Measurements from ENCODE around the gene ANAPC15. TPM values are rescaled to one million over a fixed set of nuclear protein-coding genes. Genes with fewer than 3 reads are reported as not detected.
A peak's percentile ranks its signal among the peaks of the same experiment; 100 is the strongest.

The ANAPC15 gene
- total and polyA plus RNA-seq, 9 of the 15 experiments (the other 6 are each of a cell fraction or from before 2014, with no cell fraction given), result 53.0 to 254 (median 75.7) TPM

- no peak for TF ChIP-seq DPF2 (IDR thresholded peaks at IDR 0.05)
Measured at GRCh38 chr11:72081184-72081644, 31.3 kb downstream of the ANAPC15 start (continued).

GRCh38 chr11:72080326-72081183 lies 31.9 kb downstream of the ANAPC15 start, which contains the start of the genes LRRC51 and NUMA1:
Gene LRRC51 (plus strand): TSS chr11:72080850. CDS start chr11:72089084, 8,234 bp downstream.
Gene NUMA1 (minus strand): TSS chr11:72080542. CDS start chr11:72035943, 44,599 bp downstream.
- Histone ChIP-seq H3K27me3 (ENCODE audit: control insufficient read depth in 2 of 2, insufficient read depth in 2 of 2, low read length in 2 of 2) (no peaks in the 10 kb centered on the region), H3K9me3 (replicated peaks; ENCODE audit: control insufficient read depth, insufficient read depth, low read depth, low read length) (no peaks in the 10 kb centered on the region), H4K20me1 (replicated peaks; ENCODE audit: control insufficient read depth, insufficient read depth, low read length) (0 out of 2 replicates have a peak, but pooled peaks cover 6% of the 10 kb centered on the region), H3K9me1 (ENCODE audit: control insufficient read depth, insufficient read depth, low read length) (no peaks in the 10 kb centered on the region), H3K4me3 (peak within 1 kb of the TSS; percentile 70), H3K4me1 (replicated peaks in 1 of 2; ENCODE audit: control insufficient read depth in 2 of 2, insufficient read depth in 2 of 2, low read length in 2 of 2) (peaks cover 6 to 13% of the 10 kb centered on the region in 2 experiments; a peak in 3 of 5 replicates), H3K27ac (ENCODE audit: extremely low read depth, low read depth, low read length) (peak within 1 kb of the TSS; percentile 86), H3K79me2 (ENCODE audit: control insufficient read depth, insufficient read depth, low read length) (peaks cover 44% of the 10 kb centered on the region), H3K9ac (ENCODE audit: insufficient read depth in 1 of 2, low read depth in 2 of 2, low read length in 2 of 2) (peak within 1 kb of the TSS; percentile 82 to 94), H2AFZ (ENCODE audit: low read depth, low read length) (peak within 1 kb of the TSS; percentile 99), H3K36me3 (ENCODE audit: control insufficient read depth, insufficient read depth, low read length) (peaks cover 10% of the 10 kb centered on the region; the same call in 2 of the 3 replicates), H3K4me2 (ENCODE audit: insufficient read depth, low read length) (peak within 1 kb of the TSS; percentile 95)
- DNase-seq (ENCODE audit: extremely low read depth in 1 of 4, low spot score in 3 of 4) (peak; percentile 94 to 100 (median 94)), FAIRE-seq (peak; percentile 99), ATAC-seq (peak; percentile 95)
- intact Hi-C loops (cut with micrococcal nuclease), result loop anchor here (1.0 to 2.0 kb wide), 3 partner anchors 23 to 40 kb away; partner anchors contain the start of genes ANAPC15 and LAMTOR1
- WGBS (ENCODE audit: insufficient coverage, low coverage, missing lambda C conversion rate), result under 1% methylated on average over 56 of the region's 60 CpGs
- in situ Hi-C loops (cut with MboI), result no loop called here
- CTCF ChIA-PET (ENCODE audit: low intra/inter-chr PET ratio), result no interaction called here
- POLR2A ChIA-PET, result interaction anchor here (2.3 to 2.9 kb wide), 3 partner anchors 10 to 20 kb away, joined by 10 to 15 read pairs (median 10); no protein-coding TSS in a partner anchor
- no TSS peak for BruUV-seq (replicated peaks)
- TF ChIP-seq RBM25 (IDR thresholded peaks at IDR 0.05; ENCODE audit: low read depth, low read length, severe bottlenecking), result no peak
- TF ChIP-seq HEY1 (CRISPR knock-in tag; IDR thresholded peaks at IDR 0.05; ENCODE audit: borderline replicate concordance), result no peak
- peak; percentile 77; the same call in 1 of the 2 replicates for TF ChIP-seq HDAC2 (IDR thresholded peaks at IDR 0.05)
- TF ChIP-seq RFX7 (CRISPR knock-in tag; IDR thresholded peaks at IDR 0.05), result no peak
- TF ChIP-seq ZNF431 (CRISPR knock-in tag; IDR thresholded peaks at IDR 0.05), result no peak; the same call in 1 of the 2 replicates
- TF ChIP-seq XRCC4 (IDR thresholded peaks at IDR 0.05; ENCODE audit: extremely low read depth, insufficient read depth, insufficient read length), result no peak
- TF ChIP-seq FOXA3 (CRISPR knock-in tag; conservative IDR thresholded peaks at IDR 0.05 in 1 of 2, IDR thresholded peaks at IDR 0.05 in 1 of 2), result no peak
- TF ChIP-seq NRF1 (conservative IDR thresholded peaks at IDR 0.05 in 1 of 2, IDR thresholded peaks at IDR 0.05 in 1 of 2), result peak; percentile 86 to 88
- no peak for TF ChIP-seq ZFP36 (IDR thresholded peaks at IDR 0.05; ENCODE audit: low read depth, low read length, partially characterized antibody)
- no peak for TF ChIP-seq RBM39 (optimal IDR thresholded peaks at IDR 0.05; ENCODE audit: low read depth, low read length)
- no peak for TF ChIP-seq HLTF (IDR thresholded peaks at IDR 0.05)
- no peak for TF ChIP-seq NFXL1 (CRISPR knock-in tag; IDR thresholded peaks at IDR 0.05)
- no peak for TF ChIP-seq EHMT2 (IDR thresholded peaks at IDR 0.05)
- TF ChIP-seq TAF15 (IDR thresholded peaks at IDR 0.05; ENCODE audit: low read depth, low read length), result no peak
- TF ChIP-seq TFE3 (CRISPR knock-in tag; IDR thresholded peaks at IDR 0.05), result no peak
